H9 (cell line): Measurements from ENCODE around the gene PRRC1. TPM values are rescaled to one million over a fixed set of nuclear protein-coding genes. Genes with fewer than 3 reads are reported as not detected.

ENCODE experiments used
- DNase-seq: peaks from one replicate; pipeline ENCODE4 v3.0.0-alpha.2; 2017
- H2AFZ ChIP-seq: one replicate; pipeline ENCODE4 v1.6.1; 2013; ENCODE audit warnings: mild to moderate bottlenecking, low read length, control low read depth, moderate library complexity
- H2AK5ac ChIP-seq: 2 replicates; pipeline ENCODE4 v1.6.1; 2013; ENCODE audit warnings: low read length, control low read depth, mixed read lengths; ENCODE audit not compliant: insufficient read length
- H2BK120ac ChIP-seq: one replicate; pipeline ENCODE4 v1.6.1; 2013; ENCODE audit warnings: low read depth, mild to moderate bottlenecking, low read length, control low read depth, inconsistent platforms; ENCODE audit not compliant: poor library complexity, severe bottlenecking
- H2BK12ac ChIP-seq: 2 replicates; pipeline ENCODE4 v1.6.1; 2013; ENCODE audit warnings: low read length, control low read depth, mixed read lengths, low read depth; ENCODE audit not compliant: insufficient read length
- H2BK15ac ChIP-seq: 2 replicates; pipeline ENCODE4 v1.6.1; 2013; ENCODE audit warnings: low read depth, low read length, control low read depth
- H2BK20ac ChIP-seq: one replicate; pipeline ENCODE4 v1.6.1; 2013; ENCODE audit warnings: low read depth, mild to moderate bottlenecking, low read length, control low read depth, inconsistent platforms; ENCODE audit not compliant: poor library complexity, severe bottlenecking
- H2BK5ac ChIP-seq: 2 replicates; pipeline ENCODE4 v1.6.1; 2013; ENCODE audit warnings: low read length, control low read depth, mixed read lengths; ENCODE audit not compliant: insufficient read length
- H3K14ac ChIP-seq: 2 replicates; pipeline ENCODE4 v1.6.1; 2013; ENCODE audit warnings: low read length, control low read depth; ENCODE audit not compliant: insufficient read depth
- H3K18ac ChIP-seq: 2 replicates; pipeline ENCODE4 v1.6.1; 2013; ENCODE audit warnings: low read depth, mild to moderate bottlenecking, mixed read lengths, low read length, control low read depth; ENCODE audit not compliant: insufficient read length
- H3K23ac ChIP-seq: 2 replicates; pipeline ENCODE4 v1.6.1; 2013; ENCODE audit warnings: low read length, control low read depth, mixed read lengths, low read depth; ENCODE audit not compliant: insufficient read length
- H3K23me2 ChIP-seq: 2 replicates; pipeline ENCODE4 v1.6.1; 2013; ENCODE audit warnings: low read depth, mild to moderate bottlenecking, mixed read lengths, low read length, control low read depth; ENCODE audit not compliant: insufficient read length, poor library complexity, severe bottlenecking
- H3K27ac ChIP-seq: 2 replicates; pipeline ENCODE4 v1.5.1; 2013; ENCODE audit warnings: low read length, control low read depth, mixed read lengths, low read depth; ENCODE audit not compliant: insufficient read length
- H3K27me3 ChIP-seq: 2 replicates; pipeline ENCODE4 v1.6.1; 2013; ENCODE audit warnings: low read length, control low read depth, inconsistent platforms; ENCODE audit not compliant: insufficient read depth
- H3K4ac ChIP-seq: 2 replicates; pipeline ENCODE4 v1.6.1; 2013; ENCODE audit warnings: low read depth, mild to moderate bottlenecking, control low read depth, inconsistent platforms, low read length, moderate library complexity
- H3K4me1 ChIP-seq: 2 replicates; pipeline ENCODE4 v1.6.1; 2013; ENCODE audit warnings: low read length, control low read depth, inconsistent platforms; ENCODE audit not compliant: insufficient read depth
- H3K4me2 ChIP-seq: 2 replicates; pipeline ENCODE4 v1.6.1; 2013; ENCODE audit warnings: low read length, control low read depth, mixed read lengths; ENCODE audit not compliant: insufficient read length, insufficient read depth
- H3K56ac ChIP-seq: 2 replicates; pipeline ENCODE4 v1.6.1; 2013; ENCODE audit warnings: low read depth, mild to moderate bottlenecking, mixed read lengths, low read length, control low read depth; ENCODE audit not compliant: insufficient read length
- H3K79me1 ChIP-seq: 2 replicates; pipeline ENCODE4 v1.6.1; 2013; ENCODE audit warnings: low read depth, mild to moderate bottlenecking, moderate library complexity, low read length, control low read depth, inconsistent platforms; ENCODE audit not compliant: insufficient read depth, poor library complexity, severe bottlenecking
- H3K79me2 ChIP-seq: 2 replicates; pipeline ENCODE4 v1.6.1; 2013; ENCODE audit warnings: low read length, control low read depth, inconsistent platforms; ENCODE audit not compliant: insufficient read depth
- H3K9ac ChIP-seq: 2 replicates; pipeline ENCODE4 v1.6.1; 2013; ENCODE audit warnings: low read length, control low read depth, mixed read lengths; ENCODE audit not compliant: insufficient read length; ENCODE audit errors: extremely low read depth
- H3K9me3 ChIP-seq: one replicate; pipeline ENCODE4 v1.6.1; 2013; ENCODE audit warnings: low read depth, low read length, inconsistent platforms; ENCODE audit not compliant: control insufficient read depth
- H3T11ph ChIP-seq: one replicate; pipeline ENCODE4 v1.6.1; 2013; ENCODE audit warnings: mild to moderate bottlenecking, low read length, control low read depth, inconsistent platforms
- H4K20me1 ChIP-seq: one replicate; pipeline ENCODE4 v1.6.1; 2013; ENCODE audit not compliant: control insufficient read depth, insufficient read length, insufficient read depth
- H4K5ac ChIP-seq: 2 replicates; pipeline ENCODE4 v1.6.1; 2013; ENCODE audit warnings: low read depth, mild to moderate bottlenecking, mixed read lengths, low read length, control low read depth; ENCODE audit not compliant: insufficient read length
- H4K8ac ChIP-seq: replicated peaks from 2 replicates; pipeline ENCODE4 v1.6.1; 2013; ENCODE audit warnings: low read length, control low read depth, mixed read lengths, low read depth; ENCODE audit not compliant: insufficient read length
- H4K91ac ChIP-seq: 2 replicates; pipeline ENCODE4 v1.6.1; 2013; ENCODE audit warnings: low read depth, mild to moderate bottlenecking, moderate library complexity, mixed read lengths, low read length, control low read depth; ENCODE audit not compliant: insufficient read length
- H3K27ac Mint-ChIP-seq, 3 experiments: 2 replicates in 2 of 3; 3 replicates in 1 of 3; pipeline ENCODE4 v1.8.0; 2020 to 2021; ENCODE audit warnings: mixed read lengths in 3 of 3, mild to moderate bottlenecking in 1 of 3, moderate library complexity in 1 of 3
- H3K27me3 Mint-ChIP-seq: 2 replicates; pipeline ENCODE4 v1.8.0; 2021; ENCODE audit warnings: low read depth, mild to moderate bottlenecking, moderate library complexity, mixed read lengths
- H3K36me3 Mint-ChIP-seq, 3 experiments: 2 replicates in 2 of 3; 3 replicates in 1 of 3; pipeline ENCODE4 v1.8.0; 2020 to 2021; ENCODE audit warnings: low read depth in 3 of 3, mixed read lengths in 3 of 3; ENCODE audit not compliant: insufficient read depth in 1 of 3
- H3K4me1 Mint-ChIP-seq, 2 experiments: 2 replicates each; pipeline ENCODE4 v1.8.0; 2020; ENCODE audit warnings: mixed read lengths in 2 of 2
- H3K4me3 Mint-ChIP-seq, 2 experiments: 2 replicates in 1 of 2; 3 replicates in 1 of 2; pipeline ENCODE4 v1.8.0; 2020 to 2021; ENCODE audit warnings: mild to moderate bottlenecking in 2 of 2, mixed read lengths in 2 of 2, moderate library complexity in 1 of 2
- H3K9me3 Mint-ChIP-seq, 2 experiments: 2 replicates in 1 of 2; 3 replicates in 1 of 2; pipeline ENCODE4 v1.8.0; 2020; ENCODE audit warnings: mild to moderate bottlenecking in 2 of 2, mixed read lengths in 2 of 2, moderate library complexity in 1 of 2
- WGBS: extraction: QIAGEN DNeasy Blood & Tissue Kit; methylation state at CpG from one replicate; pipeline ENCODE4 v1.1.7; 2013; ENCODE audit warnings: missing lambda C conversion rate, low lambda C conversion rate, mixed read lengths; ENCODE audit not compliant: insufficient read length; ENCODE audit errors: extremely low coverage; 5-methylcytosine and 5-hydroxymethylcytosine counted together
- total RNA-seq: library from RNA; stranded (reverse); gene quantifications from 2 replicates; pipeline ENCODE4 v1.2.1, GENCODE V29; 2021
- TF ChIP-seq, protein P1 (sequence below): fragments of 200-600 bp; sonication (generic); conservative IDR thresholded peaks from 3 replicates; pipeline ENCODE4 v1.8.0; 2021; ENCODE audit warnings: antibody characterized with exemption, mild to moderate bottlenecking

Gene PRRC1
- total RNA-seq, 1 experiment from 2014 or later: 70.7 TPM

GRCh38 chr5:127492854-127493738, 24.3 kb upstream of the PRRC1 start:
- no peak for DNase-seq
- TF ChIP-seq, protein P1, sequence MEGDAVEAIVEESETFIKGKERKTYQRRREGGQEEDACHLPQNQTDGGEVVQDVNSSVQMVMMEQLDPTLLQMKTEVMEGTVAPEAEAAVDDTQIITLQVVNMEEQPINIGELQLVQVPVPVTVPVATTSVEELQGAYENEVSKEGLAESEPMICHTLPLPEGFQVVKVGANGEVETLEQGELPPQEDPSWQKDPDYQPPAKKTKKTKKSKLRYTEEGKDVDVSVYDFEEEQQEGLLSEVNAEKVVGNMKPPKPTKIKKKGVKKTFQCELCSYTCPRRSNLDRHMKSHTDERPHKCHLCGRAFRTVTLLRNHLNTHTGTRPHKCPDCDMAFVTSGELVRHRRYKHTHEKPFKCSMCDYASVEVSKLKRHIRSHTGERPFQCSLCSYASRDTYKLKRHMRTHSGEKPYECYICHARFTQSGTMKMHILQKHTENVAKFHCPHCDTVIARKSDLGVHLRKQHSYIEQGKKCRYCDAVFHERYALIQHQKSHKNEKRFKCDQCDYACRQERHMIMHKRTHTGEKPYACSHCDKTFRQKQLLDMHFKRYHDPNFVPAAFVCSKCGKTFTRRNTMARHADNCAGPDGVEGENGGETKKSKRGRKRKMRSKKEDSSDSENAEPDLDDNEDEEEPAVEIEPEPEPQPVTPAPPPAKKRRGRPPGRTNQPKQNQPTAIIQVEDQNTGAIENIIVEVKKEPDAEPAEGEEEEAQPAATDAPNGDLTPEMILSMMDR: peak; percentile 96
- H3K56ac ChIP-seq: no peak overlapping the region
- H3T11ph ChIP-seq: no peak overlapping the region
- H3K9ac ChIP-seq: no peak overlapping the region
- Mint-ChIP-seq H3K27ac (0 out of 7 replicates have a peak overlapping the region, but pooled peaks of 1 of the 3 experiments have one; percentile 42), H3K9me3 (peaks cover 8 to 11% of the 10 kb centered on the region in 2 experiments), H3K4me1 (no peaks in the 10 kb centered on the region; a peak in 1 of 4 replicates), H3K36me3 (peaks cover 0 to 12% (median 6%) of the 10 kb centered on the region in 3 experiments; a peak in 3 of 7 replicates), H3K4me3 (no peak overlapping the region), H3K27me3 (peaks cover 1% of the 10 kb centered on the region; the same call in 1 of the 2 replicates)
- H2BK120ac ChIP-seq: no peak overlapping the region
- H4K8ac ChIP-seq: no peak overlapping the region
- no peak overlapping the region for H3K23ac ChIP-seq
- H3K4me2 ChIP-seq: no peak overlapping the region
- peaks cover 5% of the 10 kb centered on the region for H3K9me3 ChIP-seq
- no peak overlapping the region for H2BK20ac ChIP-seq
- no peaks in the 10 kb centered on the region for H3K79me1 ChIP-seq
- H2BK15ac ChIP-seq: no peak overlapping the region
- no peak overlapping the region for H3K27ac ChIP-seq
- H2BK12ac ChIP-seq: no peak overlapping the region
- no peak overlapping the region for H3K4ac ChIP-seq
- H3K79me2 ChIP-seq: no peaks in the 10 kb centered on the region
- H2AK5ac ChIP-seq: no peak overlapping the region
- no peak overlapping the region for H2BK5ac ChIP-seq
- H3K4me1 ChIP-seq: no peaks in the 10 kb centered on the region
- no peaks in the 10 kb centered on the region for H3K27me3 ChIP-seq
- no peak overlapping the region for H3K18ac ChIP-seq
- H4K5ac ChIP-seq: no peak overlapping the region
- no peak overlapping the region for H4K91ac ChIP-seq
- H3K23me2 ChIP-seq: no peaks in the 10 kb centered on the region
- no peak overlapping the region for H3K14ac ChIP-seq
- H4K20me1 ChIP-seq: no peaks in the 10 kb centered on the region
- H2AFZ ChIP-seq: no peak overlapping the region
- no CpG with 5 or more reads among the region's 3 CpGs for WGBS
